ENCODE data around the gene CLEC4F.
A peak's percentile ranks its signal among the peaks of the same experiment; 100 is the strongest.

Gene CLEC4F

DNA sequence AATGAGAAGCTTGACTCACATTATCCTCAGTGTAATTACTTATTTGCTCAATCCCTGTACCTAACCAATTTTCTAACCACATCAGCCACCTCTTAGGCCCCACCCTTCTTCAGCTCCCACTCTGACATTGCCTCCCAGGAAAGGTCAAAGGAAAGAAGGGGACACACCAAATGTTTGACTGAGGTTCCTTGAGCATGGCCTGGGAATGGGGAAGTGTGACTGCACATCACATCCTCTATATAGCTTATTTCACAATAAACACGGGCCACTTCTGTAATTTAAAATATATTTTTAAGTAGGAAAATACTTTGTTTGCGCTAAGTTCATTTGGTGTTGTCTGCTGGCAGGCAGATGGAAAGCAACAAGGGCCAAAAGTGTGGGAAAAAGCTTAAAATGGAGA is 26.9 kb downstream of the CLEC4F start:
- DNase-seq (ENCODE audit: insufficient read length, low spot score) (no peak), FAIRE-seq (no peak)
- TF ChIP-seq SPI1 (IDR thresholded peaks at IDR 0.05; ENCODE audit: low read depth, low read length) (no peak), POLR2A (IDR thresholded peaks at IDR 0.05; ENCODE audit: low read depth, low read length) (no peak), TAF1 (IDR thresholded peaks at IDR 0.05; ENCODE audit: low read depth, low read length) (no peak), POU2F2 (IDR thresholded peaks at IDR 0.05; ENCODE audit: low read depth, low read length) (no peak), PAX5 (IDR thresholded peaks at IDR 0.05; ENCODE audit: insufficient read depth, low read length, severe bottlenecking) (no peak), POLR2AphosphoS5 (IDR thresholded peaks at IDR 0.05; ENCODE audit: low read depth, low read length) (no peak)

DNA sequence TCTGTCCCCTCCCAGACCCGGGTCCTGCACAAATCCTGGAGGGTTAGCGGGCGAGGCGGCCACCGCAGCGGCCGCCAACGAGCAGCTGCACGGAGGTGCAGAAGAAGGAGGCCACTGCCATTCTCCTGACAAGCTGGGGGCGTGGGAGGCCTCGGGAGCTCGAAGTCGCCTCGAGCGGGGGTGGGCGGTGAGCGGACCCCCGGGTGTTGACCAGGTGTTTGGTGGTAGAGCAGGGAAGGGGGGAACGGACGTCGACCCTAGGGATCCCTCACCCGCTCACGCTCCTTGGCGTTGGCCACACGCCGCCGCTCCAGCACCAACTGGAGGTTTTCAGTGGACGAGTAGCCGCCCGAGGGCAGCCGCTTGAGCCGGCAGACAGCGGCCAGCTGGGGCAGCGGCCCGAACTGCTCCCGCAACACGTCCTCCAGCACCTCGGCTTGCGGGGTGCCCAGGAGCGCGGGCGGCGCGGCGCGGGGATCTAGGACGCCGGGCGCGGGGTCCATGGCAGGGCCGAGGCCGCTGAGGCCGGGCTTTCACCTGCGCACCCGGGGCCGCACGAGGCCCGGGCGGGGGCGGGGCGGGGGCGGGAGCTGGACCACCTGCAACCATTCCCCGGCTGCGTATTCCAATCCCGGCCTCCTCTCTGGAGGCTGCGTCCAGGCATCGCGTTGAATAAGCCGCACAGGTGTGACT is 30.1 kb downstream of the CLEC4F start, which contains the start of gene FIGLA:
FIGLA (minus strand) TSS at position 508 of the 693 bp plus-strand sequence; CDS start at position 503, 5 bp downstream.
- no peak for DNase-seq (ENCODE audit: insufficient read length, low spot score)
- FAIRE-seq: no peak
- TF ChIP-seq PAX5 (IDR thresholded peaks at IDR 0.05; ENCODE audit: insufficient read depth, low read length, severe bottlenecking) (no peak), POU2F2 (IDR thresholded peaks at IDR 0.05; ENCODE audit: low read depth, low read length) (no peak), TAF1 (IDR thresholded peaks at IDR 0.05; ENCODE audit: low read depth, low read length) (no peak), POLR2AphosphoS5 (IDR thresholded peaks at IDR 0.05; ENCODE audit: low read depth, low read length) (no peak), POLR2A (IDR thresholded peaks at IDR 0.05; ENCODE audit: low read depth, low read length) (no peak)

DNA sequence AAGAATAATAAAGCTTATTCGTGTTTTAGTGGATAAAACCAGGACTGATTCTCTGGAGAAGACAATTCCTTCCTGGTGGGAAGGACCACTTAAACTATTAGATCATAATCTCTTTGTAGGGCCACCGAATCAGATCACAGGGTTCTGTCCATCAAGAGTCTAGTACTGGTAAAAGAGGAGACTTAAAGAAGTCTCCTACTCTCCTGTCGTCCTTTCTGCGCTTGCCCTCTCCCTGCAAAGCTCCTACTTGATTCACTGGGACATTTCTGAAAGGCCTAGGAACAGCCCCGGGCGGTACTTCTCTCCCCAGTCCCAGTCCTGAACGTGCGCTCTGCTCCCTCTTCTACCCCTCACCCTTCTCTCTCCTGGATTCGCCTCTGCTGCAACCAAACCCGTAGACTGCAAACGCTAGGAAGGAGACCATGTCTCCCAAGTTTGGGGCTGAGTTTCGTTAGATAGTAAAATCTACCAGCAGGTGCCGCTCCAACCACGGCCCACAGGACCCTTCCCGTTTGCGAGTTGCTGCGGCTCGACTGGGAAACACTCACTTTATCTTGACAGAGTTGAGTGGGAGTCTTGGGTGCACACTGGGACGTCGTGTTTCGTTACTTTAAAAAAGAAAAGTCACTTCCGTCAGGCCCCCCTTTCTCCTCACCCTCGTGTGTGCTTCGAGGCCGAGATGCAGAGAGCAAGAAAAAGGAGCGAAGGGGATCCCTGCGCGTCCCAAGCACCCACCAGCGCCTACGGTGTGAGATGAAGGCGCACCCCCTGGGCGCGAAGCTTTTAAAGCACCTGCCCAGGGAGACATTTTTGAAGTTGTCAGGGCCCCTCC is 30.9 kb downstream of the CLEC4F start:
- TF ChIP-seq POLR2AphosphoS5 (IDR thresholded peaks at IDR 0.05; ENCODE audit: low read depth, low read length): no peak
- no peak for TF ChIP-seq TAF1 (IDR thresholded peaks at IDR 0.05; ENCODE audit: low read depth, low read length)
- no peak for TF ChIP-seq SPI1 (IDR thresholded peaks at IDR 0.05; ENCODE audit: low read depth, low read length)
- FAIRE-seq (peak; percentile 13), DNase-seq (ENCODE audit: insufficient read length, low spot score) (no peak)

DNA sequence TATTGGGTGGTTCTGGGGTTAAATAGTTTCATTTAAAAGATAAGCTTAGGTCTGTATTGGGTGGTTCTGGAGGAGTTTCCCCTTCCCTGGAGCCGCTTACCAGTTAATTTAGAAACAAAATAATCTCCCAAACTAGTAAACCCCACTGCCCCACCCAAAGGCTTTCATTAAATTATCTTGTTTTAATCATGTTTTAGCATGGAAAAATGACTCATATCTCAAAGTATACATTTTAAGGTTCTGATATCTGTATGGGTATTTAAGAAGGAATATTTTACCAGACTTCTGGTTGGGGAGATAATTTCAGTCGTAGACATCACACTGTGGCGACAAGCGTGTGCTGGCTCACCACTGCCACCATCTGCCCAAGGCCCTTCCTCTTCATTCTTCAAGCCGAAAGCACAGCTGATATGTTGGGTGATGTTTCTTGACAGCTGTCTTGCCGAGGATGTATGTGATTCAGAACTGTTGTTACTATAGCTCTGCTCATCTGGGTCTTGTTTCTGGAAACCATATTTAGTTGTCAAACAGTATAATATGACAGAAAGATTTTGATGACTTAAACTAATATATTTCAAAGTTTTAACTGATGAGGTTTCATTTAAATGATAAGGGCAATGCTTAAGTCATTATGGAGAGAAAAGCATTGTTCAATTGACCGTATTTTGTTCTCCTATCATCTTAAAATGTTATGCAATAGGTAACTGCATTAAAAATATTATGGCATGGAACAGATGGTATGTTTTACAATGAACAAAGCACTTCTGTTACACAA is 35.1 kb downstream of the CLEC4F start:
- FAIRE-seq (peak; percentile 13), DNase-seq (ENCODE audit: insufficient read length, low spot score) (no peak)
- TF ChIP-seq SPI1 (IDR thresholded peaks at IDR 0.05; ENCODE audit: low read depth, low read length) (no peak), TAF1 (IDR thresholded peaks at IDR 0.05; ENCODE audit: low read depth, low read length) (no peak), PAX5 (IDR thresholded peaks at IDR 0.05; ENCODE audit: insufficient read depth, low read length, severe bottlenecking) (no peak), POLR2A (IDR thresholded peaks at IDR 0.05; ENCODE audit: low read depth, low read length) (no peak), POU2F2 (IDR thresholded peaks at IDR 0.05; ENCODE audit: low read depth, low read length) (no peak), POLR2AphosphoS5 (IDR thresholded peaks at IDR 0.05; ENCODE audit: low read depth, low read length) (no peak)

DNA sequence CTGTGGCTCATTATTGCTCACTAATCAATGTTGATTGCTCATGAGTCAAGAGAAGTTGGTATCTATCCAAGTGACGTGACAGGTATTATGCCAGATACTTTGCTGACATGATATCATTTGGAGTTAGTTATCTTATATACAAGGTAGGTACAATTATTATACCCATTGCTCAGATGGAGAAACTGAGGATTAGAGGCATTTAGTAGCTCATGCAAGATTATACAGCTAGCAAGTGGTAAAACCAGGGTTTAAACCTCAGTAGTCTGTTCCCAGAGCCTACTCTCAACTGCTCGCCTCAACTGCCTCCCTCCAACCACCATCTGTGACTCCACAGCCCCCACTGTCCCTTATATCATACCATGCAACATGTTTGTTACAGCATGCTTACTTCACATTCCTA is 36.1 kb downstream of the CLEC4F start:
- no peak for FAIRE-seq
- DNase-seq (ENCODE audit: insufficient read length, low spot score): no peak
- no peak for TF ChIP-seq POU2F2 (IDR thresholded peaks at IDR 0.05; ENCODE audit: low read depth, low read length)
- TF ChIP-seq TAF1 (IDR thresholded peaks at IDR 0.05; ENCODE audit: low read depth, low read length): no peak
- TF ChIP-seq POLR2A (IDR thresholded peaks at IDR 0.05; ENCODE audit: low read depth, low read length): no peak
- TF ChIP-seq SPI1 (IDR thresholded peaks at IDR 0.05; ENCODE audit: low read depth, low read length): no peak
- TF ChIP-seq POLR2AphosphoS5 (IDR thresholded peaks at IDR 0.05; ENCODE audit: low read depth, low read length): no peak
- TF ChIP-seq PAX5 (IDR thresholded peaks at IDR 0.05; ENCODE audit: insufficient read depth, low read length, severe bottlenecking): no peak

DNA sequence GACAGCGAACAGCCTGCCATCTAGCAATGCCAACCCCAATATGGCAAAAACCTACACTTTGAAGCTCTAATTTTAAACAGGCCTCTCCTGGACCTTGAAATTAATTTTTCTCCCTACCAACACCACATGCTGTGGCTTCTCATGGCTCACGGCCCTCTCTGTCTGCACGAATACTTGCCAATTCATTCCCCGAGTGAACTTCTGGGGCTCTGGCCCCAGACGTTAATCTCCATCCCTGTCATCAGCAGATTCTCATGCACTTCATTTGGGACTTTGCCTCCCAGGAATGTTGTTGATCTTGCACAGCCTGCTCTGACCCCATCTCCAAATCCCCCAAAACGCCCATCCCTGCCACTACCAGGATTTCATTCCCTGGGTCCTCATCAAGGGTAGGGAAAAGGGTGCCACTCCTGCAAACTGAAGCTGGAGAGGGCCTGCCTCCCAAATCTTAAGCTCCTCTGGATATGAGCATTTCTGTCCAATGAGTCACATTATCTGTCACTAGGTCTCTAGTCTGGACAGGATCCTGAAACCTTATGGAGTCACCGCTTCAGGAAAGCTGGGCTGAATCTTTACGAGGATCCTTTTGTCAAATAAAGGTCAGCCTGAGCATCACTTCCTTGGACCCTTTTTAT is 40.4 kb downstream of the CLEC4F start:
- DNase-seq (ENCODE audit: insufficient read length, low spot score): no peak
- TF ChIP-seq POLR2AphosphoS5 (IDR thresholded peaks at IDR 0.05; ENCODE audit: low read depth, low read length): no peak
- no peak for TF ChIP-seq SPI1 (IDR thresholded peaks at IDR 0.05; ENCODE audit: low read depth, low read length)
- TF ChIP-seq POLR2A (IDR thresholded peaks at IDR 0.05; ENCODE audit: low read depth, low read length): no peak
- TF ChIP-seq POU2F2 (IDR thresholded peaks at IDR 0.05; ENCODE audit: low read depth, low read length): no peak
- no peak for TF ChIP-seq TAF1 (IDR thresholded peaks at IDR 0.05; ENCODE audit: low read depth, low read length)
- TF ChIP-seq PAX5 (IDR thresholded peaks at IDR 0.05; ENCODE audit: insufficient read depth, low read length, severe bottlenecking): no peak
- FAIRE-seq: no peak

DNA sequence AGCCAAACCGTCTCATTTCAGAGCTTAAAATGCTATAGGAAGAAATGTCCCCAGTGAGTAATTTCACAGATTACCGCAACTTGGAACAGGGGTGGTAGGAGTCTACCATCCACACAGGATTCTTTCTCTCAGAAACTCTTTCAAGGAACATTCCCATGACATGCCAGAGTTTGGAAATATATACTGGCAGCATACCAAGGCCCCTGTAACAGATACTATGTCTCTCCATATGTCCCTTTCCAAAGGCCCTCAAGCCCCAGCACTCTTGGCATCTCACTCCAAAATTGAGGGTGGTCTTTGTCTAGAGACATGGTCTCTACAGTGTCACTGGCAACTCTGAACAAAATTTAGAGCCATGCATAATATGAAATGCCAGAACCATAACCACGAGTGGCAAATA is 40.9 kb downstream of the CLEC4F start:
- FAIRE-seq (no peak), DNase-seq (ENCODE audit: insufficient read length, low spot score) (no peak)
- TF ChIP-seq PAX5 (IDR thresholded peaks at IDR 0.05; ENCODE audit: insufficient read depth, low read length, severe bottlenecking) (no peak), POLR2A (IDR thresholded peaks at IDR 0.05; ENCODE audit: low read depth, low read length) (no peak), POU2F2 (IDR thresholded peaks at IDR 0.05; ENCODE audit: low read depth, low read length) (no peak), SPI1 (IDR thresholded peaks at IDR 0.05; ENCODE audit: low read depth, low read length) (no peak), POLR2AphosphoS5 (IDR thresholded peaks at IDR 0.05; ENCODE audit: low read depth, low read length) (no peak), TAF1 (IDR thresholded peaks at IDR 0.05; ENCODE audit: low read depth, low read length) (no peak)

DNA sequence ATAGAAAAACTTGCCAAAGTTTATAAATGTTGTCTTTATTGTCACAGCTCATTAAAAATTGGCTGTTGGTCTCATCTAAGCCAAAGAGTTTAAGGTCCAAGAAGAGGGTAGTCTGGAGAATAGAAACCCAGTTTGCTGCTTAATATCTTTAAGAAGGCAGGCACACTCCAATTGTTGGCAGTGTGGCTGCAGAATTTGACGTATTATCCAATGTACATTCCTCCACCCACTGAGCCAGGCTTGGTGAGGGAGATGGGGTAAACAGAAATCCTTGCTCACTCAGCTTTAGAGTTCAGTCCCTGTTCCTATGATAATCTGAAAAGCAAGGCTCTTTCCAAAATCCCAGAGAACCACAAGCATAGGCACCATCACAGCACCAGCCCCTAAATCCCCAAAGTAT is 41.7 kb downstream of the CLEC4F start:
- FAIRE-seq (no peak), DNase-seq (ENCODE audit: insufficient read length, low spot score) (no peak)
- TF ChIP-seq POLR2AphosphoS5 (IDR thresholded peaks at IDR 0.05; ENCODE audit: low read depth, low read length) (no peak), SPI1 (IDR thresholded peaks at IDR 0.05; ENCODE audit: low read depth, low read length) (no peak), POU2F2 (IDR thresholded peaks at IDR 0.05; ENCODE audit: low read depth, low read length) (no peak), PAX5 (IDR thresholded peaks at IDR 0.05; ENCODE audit: insufficient read depth, low read length, severe bottlenecking) (no peak), TAF1 (IDR thresholded peaks at IDR 0.05; ENCODE audit: low read depth, low read length) (no peak), POLR2A (IDR thresholded peaks at IDR 0.05; ENCODE audit: low read depth, low read length) (no peak)

Measured in GM12891 (cell line).